Ectodermal cell (in vitro differentiated cells): ENCODE results near the gene SLC39A9.
A peak's percentile ranks its signal among the peaks of the same experiment; 100 is the strongest.

ENCODE experiments used
- H3K27ac ChIP-seq: 2 replicates; pipeline ENCODE4 v1.7.0; 2013; ENCODE audit warnings: mild to moderate bottlenecking, low read depth, low read length; ENCODE audit not compliant: insufficient read depth, poor library complexity, severe bottlenecking
- H3K27me3 ChIP-seq: 2 replicates; pipeline ENCODE4 v1.7.0; 2013; ENCODE audit warnings: mild to moderate bottlenecking, low read length; ENCODE audit not compliant: insufficient read depth, control insufficient read depth, poor library complexity, severe bottlenecking
- H3K36me3 ChIP-seq: one replicate; pipeline ENCODE4 v1.7.0; 2013; ENCODE audit warnings: low read length; ENCODE audit not compliant: control insufficient read depth, insufficient read depth
- H3K4me1 ChIP-seq: one replicate; pipeline ENCODE4 v1.7.0; 2013; ENCODE audit warnings: low read length; ENCODE audit not compliant: control insufficient read depth, insufficient read depth
- H3K4me3 ChIP-seq: 2 replicates; pipeline ENCODE4 v1.7.0; 2013; ENCODE audit warnings: low read depth, low read length, control low read depth; ENCODE audit not compliant: insufficient read depth
- H3K9me3 ChIP-seq: 2 replicates; pipeline ENCODE4 v1.7.0; 2013; ENCODE audit warnings: mild to moderate bottlenecking, low read length, moderate library complexity; ENCODE audit not compliant: control insufficient read depth
- WGBS, 2 experiments: methylation state at CpG; one replicate each; pipeline ENCODE4 v1.1.7; 2013; ENCODE audit warnings: missing lambda C conversion rate in 2 of 2; 5-methylcytosine and 5-hydroxymethylcytosine counted together

Gene SLC39A9

GRCh38 chr14:69484444-69485314 is 86.2 kb downstream of the SLC39A9 start, which contains the start of gene PLEKHD1:
PLEKHD1 (plus strand) TSS chr14:69484728; CDS start chr14:69484966, 238 bp downstream.
- Histone ChIP-seq H3K27me3 (peaks cover 78% of the 10 kb centered on the region), H3K9me3 (no peaks in the 10 kb centered on the region), H3K4me1 (peaks cover 7% of the 10 kb centered on the region), H3K4me3 (peak within 1 kb of the TSS; percentile 35), H3K27ac (no peak within 1 kb of the TSS), H3K36me3 (no peaks in the 10 kb centered on the region)
- 3% methylated on average over 86 of the region's 86 CpGs for WGBS, 2 experiments

- 78 to 85% methylated on average over 11 of the region's 11 CpGs for WGBS, 2 experiments
- peaks cover 7% of the 10 kb centered on the region for H3K4me1 ChIP-seq
- peaks cover 73% of the 10 kb centered on the region for H3K27me3 ChIP-seq
- H3K9me3 ChIP-seq, result no peaks in the 10 kb centered on the region
- H3K4me3 ChIP-seq, result no peak overlapping the region
- no peaks in the 10 kb centered on the region for H3K36me3 ChIP-seq
- H3K27ac ChIP-seq, result no peak overlapping the region
Observed at GRCh38 chr14:69485315-69485660, 86.8 kb downstream of the SLC39A9 start.

GRCh38 chr14:69485701-69486100 is 87.2 kb downstream of the SLC39A9 start:
- Histone ChIP-seq H3K9me3 (no peaks in the 10 kb centered on the region), H3K27me3 (peaks cover 71% of the 10 kb centered on the region), H3K4me3 (no peak overlapping the region), H3K27ac (no peak overlapping the region), H3K36me3 (no peaks in the 10 kb centered on the region), H3K4me1 (peaks cover 7% of the 10 kb centered on the region)
- 81 to 86% methylated on average over 6 of the region's 6 CpGs for WGBS, 2 experiments

GRCh38 chr14:69487226-69487625 is 88.7 kb downstream of the SLC39A9 start:
- H3K4me1 ChIP-seq, result peaks cover 7% of the 10 kb centered on the region
- H3K27ac ChIP-seq, result no peak overlapping the region
- 70 to 80% methylated on average over 4 of the region's 4 CpGs for WGBS, 2 experiments
- no peaks in the 10 kb centered on the region for H3K36me3 ChIP-seq
- H3K4me3 ChIP-seq, result no peak overlapping the region
- peaks cover 60% of the 10 kb centered on the region for H3K27me3 ChIP-seq
- H3K9me3 ChIP-seq, result no peaks in the 10 kb centered on the region

- H3K27me3 ChIP-seq, result peaks cover 54% of the 10 kb centered on the region
- no peak overlapping the region for H3K4me3 ChIP-seq
- peaks cover 7% of the 10 kb centered on the region for H3K4me1 ChIP-seq
- WGBS, 2 experiments, result 66 to 76% methylated on average over 4 of the region's 4 CpGs
- H3K36me3 ChIP-seq, result no peaks in the 10 kb centered on the region
- no peaks in the 10 kb centered on the region for H3K9me3 ChIP-seq
- H3K27ac ChIP-seq, result no peak overlapping the region
Observed at GRCh38 chr14:69487771-69488170, 89.3 kb downstream of the SLC39A9 start.

- no peak overlapping the region for H3K4me3 ChIP-seq
- H3K27me3 ChIP-seq, result peaks cover 37% of the 10 kb centered on the region
- no peaks in the 10 kb centered on the region for H3K36me3 ChIP-seq
- no peaks in the 10 kb centered on the region for H3K9me3 ChIP-seq
- peaks cover 3% of the 10 kb centered on the region for H3K4me1 ChIP-seq
- H3K27ac ChIP-seq, result no peak overlapping the region
Observed at GRCh38 chr14:69489495-69489894, 91.0 kb downstream of the SLC39A9 start.

- no peak overlapping the region for H3K27ac ChIP-seq
- WGBS, 2 experiments, result 83 to 88% methylated on average over 7 of the region's 7 CpGs
- peaks cover 3% of the 10 kb centered on the region for H3K4me1 ChIP-seq
- H3K4me3 ChIP-seq, result no peak overlapping the region
- H3K9me3 ChIP-seq, result no peaks in the 10 kb centered on the region
- peaks cover 28% of the 10 kb centered on the region for H3K27me3 ChIP-seq
- no peaks in the 10 kb centered on the region for H3K36me3 ChIP-seq
Observed at GRCh38 chr14:69490219-69490918, 91.9 kb downstream of the SLC39A9 start.

GRCh38 chr14:69491193-69491592 is 92.7 kb downstream of the SLC39A9 start:
- H3K9me3 ChIP-seq, result no peaks in the 10 kb centered on the region
- no peak overlapping the region for H3K4me3 ChIP-seq
- H3K27me3 ChIP-seq, result peaks cover 20% of the 10 kb centered on the region
- H3K36me3 ChIP-seq, result no peaks in the 10 kb centered on the region
- 90 to 92% methylated on average over 3 of the region's 3 CpGs for WGBS, 2 experiments
- no peak overlapping the region for H3K27ac ChIP-seq
- H3K4me1 ChIP-seq, result peaks cover 3% of the 10 kb centered on the region

GRCh38 chr14:69493038-69493437 is 94.5 kb downstream of the SLC39A9 start:
- H3K4me3 ChIP-seq, result no peak overlapping the region
- H3K27me3 ChIP-seq, result peaks cover 8% of the 10 kb centered on the region
- H3K4me1 ChIP-seq, result no peaks in the 10 kb centered on the region
- 82 to 84% methylated on average over 4 of the region's 4 CpGs for WGBS, 2 experiments
- H3K36me3 ChIP-seq, result no peaks in the 10 kb centered on the region
- no peak overlapping the region for H3K27ac ChIP-seq
- no peaks in the 10 kb centered on the region for H3K9me3 ChIP-seq

- Histone ChIP-seq H3K4me3 (no peak overlapping the region), H3K36me3 (no peaks in the 10 kb centered on the region), H3K9me3 (no peaks in the 10 kb centered on the region), H3K27me3 (peaks cover 2% of the 10 kb centered on the region), H3K27ac (no peak overlapping the region), H3K4me1 (no peaks in the 10 kb centered on the region)
- WGBS, 2 experiments, result 90 to 96% methylated on average over 3 of the region's 3 CpGs
Observed at GRCh38 chr14:69493791-69494190, 95.3 kb downstream of the SLC39A9 start.
